ENCODE results near the gene C1orf159.

C1orf159 gene

DNA sequence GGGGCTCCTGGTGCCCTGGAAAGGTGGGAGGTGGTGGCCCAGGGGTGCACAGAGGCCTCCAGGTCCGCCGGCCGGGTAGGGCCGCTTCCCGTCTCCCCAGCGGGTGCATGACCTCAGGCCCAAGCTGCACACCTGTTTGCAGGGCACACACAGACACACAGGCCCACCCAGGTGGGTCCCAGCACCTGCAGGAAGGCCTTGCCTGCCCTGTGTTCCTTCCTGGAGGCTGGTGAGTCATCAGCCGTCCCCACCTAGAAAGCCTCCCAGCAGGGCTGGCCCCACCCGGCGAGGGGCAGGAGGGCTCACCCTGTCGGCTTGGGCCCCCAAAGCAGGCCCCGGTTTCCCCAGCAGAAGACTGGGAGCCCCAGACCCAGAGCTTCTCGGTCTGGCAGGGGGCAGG is 34.2 kb upstream of the C1orf159 start:
- Histone ChIP-seq H3K4me3 (ENCODE audit: low read depth, low read length) (no peak overlapping the region), H3K36me3 (ENCODE audit: control insufficient read depth in 2 of 2, insufficient read depth in 1 of 2, low read length in 2 of 2) (no peaks in the 10 kb centered on the region), H3K27ac (ENCODE audit: extremely low read depth, low read depth, low read length) (no peak overlapping the region), H3K9me3 (ENCODE audit: control insufficient read depth, insufficient read depth, low read depth, low read length) (no peaks in the 10 kb centered on the region), H3K4me1 (ENCODE audit: control insufficient read depth, insufficient read depth, low read length) (no peaks in the 10 kb centered on the region)
- TF ChIP-seq GLI2 (tag by site-specific recombination; IDR thresholded peaks at IDR 0.05; ENCODE audit: borderline replicate concordance, low read depth) (no peak), GLIS2 (tag by site-specific recombination; IDR thresholded peaks at IDR 0.05) (peak; percentile 18; the same call in 1 of the 2 replicates), SP3 (tag by site-specific recombination; IDR thresholded peaks at IDR 0.05) (no peak), KLF1 (tag by site-specific recombination; IDR thresholded peaks at IDR 0.05) (peak; percentile 68), ZNF350 (tag by site-specific recombination; IDR thresholded peaks at IDR 0.05) (no peak), ZNF214 (tag by site-specific recombination; IDR thresholded peaks at IDR 0.05; ENCODE audit: borderline replicate concordance) (no peak), ZNF184 (tag by site-specific recombination; IDR thresholded peaks at IDR 0.05) (no peak), ZFP69B (tag by site-specific recombination; IDR thresholded peaks at IDR 0.05) (0 out of 2 replicates have a peak, but pooled peaks have one; percentile 41), ZNF510 (tag by site-specific recombination; IDR thresholded peaks at IDR 0.05; ENCODE audit: insufficient replicate concordance) (no peak), ZNF132 (tag by site-specific recombination; IDR thresholded peaks at IDR 0.05; ENCODE audit: borderline replicate concordance) (no peak), GLIS1 (tag by site-specific recombination; IDR thresholded peaks at IDR 0.05) (peak; percentile 37; the same call in 1 of the 2 replicates), ZNF549 (tag by site-specific recombination; IDR thresholded peaks at IDR 0.05) (no peak), HOXC10 (CRISPR knock-in tag; IDR thresholded peaks at IDR 0.05) (no peak), ZNF2 (tag by site-specific recombination; IDR thresholded peaks at IDR 0.05) (no peak), ZNF341 (tag by site-specific recombination; IDR thresholded peaks at IDR 0.05; ENCODE audit: low read depth) (no peak)
- TF ChIP-seq, protein P1, sequence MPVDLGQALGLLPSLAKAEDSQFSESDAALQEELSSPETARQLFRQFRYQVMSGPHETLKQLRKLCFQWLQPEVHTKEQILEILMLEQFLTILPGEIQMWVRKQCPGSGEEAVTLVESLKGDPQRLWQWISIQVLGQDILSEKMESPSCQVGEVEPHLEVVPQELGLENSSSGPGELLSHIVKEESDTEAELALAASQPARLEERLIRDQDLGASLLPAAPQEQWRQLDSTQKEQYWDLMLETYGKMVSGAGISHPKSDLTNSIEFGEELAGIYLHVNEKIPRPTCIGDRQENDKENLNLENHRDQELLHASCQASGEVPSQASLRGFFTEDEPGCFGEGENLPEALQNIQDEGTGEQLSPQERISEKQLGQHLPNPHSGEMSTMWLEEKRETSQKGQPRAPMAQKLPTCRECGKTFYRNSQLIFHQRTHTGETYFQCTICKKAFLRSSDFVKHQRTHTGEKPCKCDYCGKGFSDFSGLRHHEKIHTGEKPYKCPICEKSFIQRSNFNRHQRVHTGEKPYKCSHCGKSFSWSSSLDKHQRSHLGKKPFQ (tag by site-specific recombination; IDR thresholded peaks at IDR 0.05), result no peak
- POLR2A ChIA-PET, result interaction anchor here (0.6 kb wide), 1 partner anchor 91 kb away, joined by 3 read pairs; no protein-coding TSS in a partner anchor
- CTCF ChIA-PET, result no interaction called here

DNA sequence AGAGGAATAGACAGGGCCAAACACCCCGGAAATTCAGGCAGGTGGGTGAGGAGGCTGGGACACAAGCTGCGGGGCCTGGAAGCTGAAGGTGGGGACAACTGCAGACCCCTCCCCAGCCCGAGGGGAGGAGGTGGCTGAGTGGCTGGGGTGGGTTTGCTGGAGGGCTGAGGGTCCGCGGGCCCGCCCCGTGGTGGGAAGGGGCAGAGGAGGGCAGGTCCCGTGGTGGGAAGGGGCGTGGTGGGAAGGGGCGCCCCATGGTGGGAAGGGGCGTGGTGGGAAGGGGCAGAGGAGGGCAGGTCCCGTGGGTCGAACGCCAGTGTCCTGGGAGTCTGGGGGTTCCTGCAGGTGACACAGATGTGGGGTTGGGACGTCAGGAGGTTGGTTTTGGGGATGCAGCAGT is 33.5 kb upstream of the C1orf159 start:
- POLR2A ChIA-PET, result no interaction called here
- no peaks in the 10 kb centered on the region for H3K4me1 ChIP-seq (ENCODE audit: control insufficient read depth, insufficient read depth, low read length)
- no peak overlapping the region for H3K27ac ChIP-seq (ENCODE audit: extremely low read depth, low read depth, low read length)
- CTCF ChIA-PET, result no interaction called here
- H3K4me3 ChIP-seq (ENCODE audit: low read depth, low read length), result no peak overlapping the region
- TF ChIP-seq KLF9 (tag by site-specific recombination; IDR thresholded peaks at IDR 0.05; ENCODE audit: low read depth) (0 out of 2 replicates have a peak, but pooled peaks have one; percentile 23), KLF8 (tag by site-specific recombination; IDR thresholded peaks at IDR 0.05) (peak; percentile 50; the same call in 1 of the 2 replicates), SP2 (tag by site-specific recombination; IDR thresholded peaks at IDR 0.05) (0 out of 2 replicates have a peak, but pooled peaks have one; percentile 9), KLF1 (tag by site-specific recombination; IDR thresholded peaks at IDR 0.05) (peak; percentile 36; the same call in 1 of the 2 replicates), ZNF138 (tag by site-specific recombination; IDR thresholded peaks at IDR 0.05; ENCODE audit: borderline replicate concordance) (no peak)
- no peaks in the 10 kb centered on the region for H3K36me3 ChIP-seq (ENCODE audit: control insufficient read depth in 2 of 2, insufficient read depth in 1 of 2, low read length in 2 of 2)
- H3K9me3 ChIP-seq (ENCODE audit: control insufficient read depth, insufficient read depth, low read depth, low read length), result no peaks in the 10 kb centered on the region

DNA sequence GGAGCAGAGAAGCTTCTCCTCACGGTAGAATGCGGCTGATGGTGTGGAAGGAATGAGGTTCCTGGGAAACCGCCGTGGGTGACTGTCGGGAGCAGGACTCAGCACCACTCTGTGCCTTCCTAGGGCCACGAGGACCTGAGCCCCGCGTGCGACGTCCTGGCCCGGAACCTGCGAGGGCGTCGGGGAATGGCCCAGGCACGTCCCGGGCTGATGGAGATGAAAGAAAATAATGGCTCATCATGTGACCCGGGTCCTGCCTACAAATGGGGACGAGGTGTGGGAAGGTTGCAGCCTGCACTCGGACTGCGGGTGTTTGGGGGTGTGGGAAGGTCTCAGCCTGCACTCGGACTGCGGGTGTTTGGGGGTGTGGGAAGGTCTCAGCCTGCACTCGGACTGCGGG is 32.7 kb upstream of the C1orf159 start:
- H3K4me3 ChIP-seq (ENCODE audit: low read depth, low read length), result no peak overlapping the region
- no peak overlapping the region for H3K27ac ChIP-seq (ENCODE audit: extremely low read depth, low read depth, low read length)
- no peaks in the 10 kb centered on the region for H3K4me1 ChIP-seq (ENCODE audit: control insufficient read depth, insufficient read depth, low read length)
- ChIA-PET CTCF (interaction anchor here (0.6 kb wide), 1 partner anchor 107 kb away, joined by 3 read pairs; no protein-coding TSS in a partner anchor), POLR2A (no interaction called here)
- H3K36me3 ChIP-seq (ENCODE audit: control insufficient read depth in 2 of 2, insufficient read depth in 1 of 2, low read length in 2 of 2), result no peaks in the 10 kb centered on the region
- H3K9me3 ChIP-seq (ENCODE audit: control insufficient read depth, insufficient read depth, low read depth, low read length), result no peaks in the 10 kb centered on the region
- peak; percentile 31; the same call in 1 of the 2 replicates for TF ChIP-seq EGR2 (tag by site-specific recombination; IDR thresholded peaks at IDR 0.05; ENCODE audit: low read depth)
- no peak for TF ChIP-seq ZNF585B (tag by site-specific recombination; IDR thresholded peaks at IDR 0.05)
- TF ChIP-seq ZFHX2 (tag by site-specific recombination; conservative IDR thresholded peaks at IDR 0.05), result peak; percentile 55
